K562 (cell line): Measurements from ENCODE around the gene USP49. TPM values are rescaled to one million over a fixed set of nuclear protein-coding genes. Genes with fewer than 3 reads are reported as not detected.

Experiments
- CREBBP ChIP-seq: IDR thresholded peaks from one replicate; pipeline ENCODE4 v1.6.1; 2012; ENCODE audit warnings: low read depth, mild to moderate bottlenecking, control low read depth, inconsistent platforms, low read length
- EP300 ChIP-seq: IDR thresholded peaks from 2 replicates; pipeline ENCODE4 v1.6.1; 2012; ENCODE audit warnings: low read length, improper control_type of control experiment
- FUS ChIP-seq: fragments of 200-400 bp; formaldehyde crosslinking; optimal IDR thresholded peaks from 2 replicates; pipeline ENCODE3; 2017; ENCODE audit warnings: low read depth, low read length
- HDAC2 ChIP-seq: fragments of 450-650 bp; IDR thresholded peaks from 2 replicates; pipeline ENCODE4 v1.6.1; 2016; ENCODE audit warnings: mild to moderate bottlenecking
- HES1 ChIP-seq: fragments of 450-650 bp; IDR thresholded peaks from 2 replicates; pipeline ENCODE4 v1.6.1; 2016; ENCODE audit warnings: low read depth, mild to moderate bottlenecking, moderate library complexity
- ID3 ChIP-seq, 2 experiments: fragments of 250-450 bp in 1 of 2; fragments of 450-650 bp in 1 of 2; sonication (Bioruptor Pico) in 1 of 2; IDR thresholded peaks; 2 replicates each; pipeline versions ENCODE4 v1.6.1 to v1.8.0; 2016 to 2021; ENCODE audit warnings: mild to moderate bottlenecking in 2 of 2, moderate library complexity in 2 of 2, missing compliant biosample characterization in 1 of 2, missing genetic modification characterization in 1 of 2
- MAFK ChIP-seq: IDR thresholded peaks from 2 replicates; pipeline ENCODE4 v1.6.1; 2011; ENCODE audit warnings: low read length, improper control_type of control experiment
- MTF1 ChIP-seq: fragments of 250-450 bp; sonication (Bioruptor Pico); IDR thresholded peaks from 2 replicates; pipeline ENCODE4 v1.9.0; 2021; ENCODE audit warnings: moderate library complexity, mild to moderate bottlenecking, inconsistent platforms, borderline replicate concordance
- NCOA4 ChIP-seq: fragments of 450-650 bp; IDR thresholded peaks from 2 replicates; pipeline ENCODE4 v1.6.1; 2018; ENCODE audit warnings: mild to moderate bottlenecking; ENCODE audit not compliant: partially characterized antibody
- NFYB ChIP-seq: IDR thresholded peaks from 2 replicates; pipeline ENCODE4 v1.6.1; 2011; ENCODE audit warnings: mild to moderate bottlenecking, moderate library complexity; ENCODE audit not compliant: insufficient read length; ENCODE audit errors: extremely low read depth
- NKRF ChIP-seq: fragments of 450-650 bp; IDR thresholded peaks from 2 replicates; pipeline ENCODE4 v1.6.1; 2016; ENCODE audit warnings: borderline replicate concordance
- SAFB ChIP-seq: fragments of 200-400 bp; formaldehyde crosslinking; IDR thresholded peaks from 2 replicates; pipeline ENCODE4 v1.6.1; 2017; ENCODE audit warnings: low read depth, low read length, borderline replicate concordance
- SIX5 ChIP-seq, 2 experiments: IDR thresholded peaks; 2 replicates each; pipeline ENCODE4 v1.6.1; 2011; ENCODE audit warnings: low read length in 2 of 2, borderline replicate concordance in 1 of 2, low read depth in 1 of 2, mild to moderate bottlenecking in 1 of 2, moderate library complexity in 1 of 2; ENCODE audit not compliant: insufficient read depth in 1 of 2
- SP2 ChIP-seq: IDR thresholded peaks from 2 replicates; pipeline ENCODE4 v1.6.1; 2011; ENCODE audit warnings: mild to moderate bottlenecking, low read depth, low read length, moderate library complexity; ENCODE audit not compliant: poor library complexity, severe bottlenecking; ENCODE audit errors: extremely low read depth
- TCF15 ChIP-seq: fragments of 250-450 bp; sonication (Bioruptor Pico); IDR thresholded peaks from 2 replicates; pipeline ENCODE4 v1.8.0; 2022; ENCODE audit warnings: moderate library complexity, mild to moderate bottlenecking, inconsistent platforms
- U2AF2 ChIP-seq: fragments of 200-400 bp; formaldehyde crosslinking; optimal IDR thresholded peaks from 2 replicates; pipeline ENCODE3; 2017; ENCODE audit warnings: low read depth, mild to moderate bottlenecking, low read length
- ZNF398 ChIP-seq: fragments of 250-450 bp; sonication (Bioruptor Pico); IDR thresholded peaks from 2 replicates; pipeline ENCODE4 v1.8.0; 2021; ENCODE audit warnings: moderate library complexity, mild to moderate bottlenecking, inconsistent platforms
- ZNF511 ChIP-seq: sonication (generic); formaldehyde crosslinking; IDR thresholded peaks from 2 replicates; pipeline ENCODE4 v1.8.0; 2022; ENCODE audit warnings: mild to moderate bottlenecking, missing genetic modification reagents
- polyA plus RNA-seq, 8 experiments: library from polyadenylated mRNA; depleted of rRNA in 4 of 8; stranded (reverse) in 5 of 8; unstranded in 3 of 8; fragments of >200 nt; fragmentation: Nextera tagmentation in 2 of 8; fragmentation: Illumina TruSeq in 1 of 8; extraction: Ambion mirVana in 2 of 8; extraction: Trizol in 1 of 8; gene quantifications; 2 replicates each; pipeline versions ENCODE4 v1.2.1 to v1.2.3, GENCODE V29; 2011 to 2014; ENCODE audit warnings: inconsistent platforms in 1 of 8, missing spikeins in 1 of 8
- total RNA-seq, 7 experiments: library from RNA; depleted of rRNA in 6 of 7; stranded (reverse); fragments of >200 nt in 6 of 7; fragmentation: Illumina TruSeq in 2 of 7; extraction: Trizol in 2 of 7; gene quantifications; 2 replicates each; pipeline versions ENCODE4 v1.2.1 to v1.2.3, GENCODE V29; 2011 to 2021; ENCODE audit warnings: low replicate concordance in 1 of 7

USP49 gene
- total and polyA plus RNA-seq, 9 of the 15 experiments (the other 6 are each of a cell fraction or from before 2014, with no cell fraction given): 1.0 to 9.9 (median 6.5) TPM

GRCh38 chr6:41787219-41787917, 107.8 kb downstream of the USP49 start, which contains the start of gene TOMM6 (continued):
- TF ChIP-seq SP2: peak; percentile 23
- TF ChIP-seq U2AF2: no peak
- no peak for TF ChIP-seq MTF1 (CRISPR knock-in tag)
- no peak for TF ChIP-seq NFYB
- no peak for TF ChIP-seq FUS
- TF ChIP-seq HDAC2: peak; percentile 92
- TF ChIP-seq HES1: no peak
- no peak for TF ChIP-seq TCF15 (CRISPR knock-in tag)
- peak; percentile 39 to 50; a peak in 2 of 4 replicates for TF ChIP-seq SIX5 (IDR thresholded peaks at IDR 0.05; ENCODE audit: borderline replicate concordance in 1 of 2, insufficient read depth in 1 of 2, low read depth in 1 of 2, low read length in 2 of 2)
- no peak for TF ChIP-seq CREBBP
- TF ChIP-seq ZNF511 (CRISPR knock-in tag): no peak; the same call in 1 of the 2 replicates
- TF ChIP-seq ZNF398: no peak
- no peak for TF ChIP-seq ID3 (CRISPR knock-in tag; IDR thresholded peaks at IDR 0.05)
- TF ChIP-seq ID3 (tag; IDR thresholded peaks at IDR 0.05): no peak; the same call in 1 of the 2 replicates
- TF ChIP-seq NCOA4: no peak
- TF ChIP-seq NKRF: peak; percentile 88
- TF ChIP-seq MAFK: peak; percentile 1; the same call in 1 of the 2 replicates
- TF ChIP-seq EP300: peak; percentile 44; the same call in 1 of the 2 replicates
- TF ChIP-seq SAFB: no peak
